A673 (cell line): Measurements from ENCODE around the gene ARHGEF39.

ENCODE experiments used
- EZH2 ChIP-seq: fragments of 200-600 bp; sonication (generic); IDR thresholded peaks from 2 replicates; pipeline ENCODE4 v1.6.1; 2017; ENCODE audit warnings: borderline replicate concordance, low read depth, mild to moderate bottlenecking, mixed read lengths, antibody characterized with exemption, low read length; ENCODE audit not compliant: poor library complexity, severe bottlenecking
- TF ChIP-seq, protein P1 (sequence below): fragments of 300-800, 200-600 bp; sonication (generic); conservative IDR thresholded peaks from 2 replicates; pipeline ENCODE4 v1.5.1; 2017; ENCODE audit warnings: low read depth, mild to moderate bottlenecking, antibody characterized with exemption, low read length, moderate library complexity, mixed read lengths

DNA sequence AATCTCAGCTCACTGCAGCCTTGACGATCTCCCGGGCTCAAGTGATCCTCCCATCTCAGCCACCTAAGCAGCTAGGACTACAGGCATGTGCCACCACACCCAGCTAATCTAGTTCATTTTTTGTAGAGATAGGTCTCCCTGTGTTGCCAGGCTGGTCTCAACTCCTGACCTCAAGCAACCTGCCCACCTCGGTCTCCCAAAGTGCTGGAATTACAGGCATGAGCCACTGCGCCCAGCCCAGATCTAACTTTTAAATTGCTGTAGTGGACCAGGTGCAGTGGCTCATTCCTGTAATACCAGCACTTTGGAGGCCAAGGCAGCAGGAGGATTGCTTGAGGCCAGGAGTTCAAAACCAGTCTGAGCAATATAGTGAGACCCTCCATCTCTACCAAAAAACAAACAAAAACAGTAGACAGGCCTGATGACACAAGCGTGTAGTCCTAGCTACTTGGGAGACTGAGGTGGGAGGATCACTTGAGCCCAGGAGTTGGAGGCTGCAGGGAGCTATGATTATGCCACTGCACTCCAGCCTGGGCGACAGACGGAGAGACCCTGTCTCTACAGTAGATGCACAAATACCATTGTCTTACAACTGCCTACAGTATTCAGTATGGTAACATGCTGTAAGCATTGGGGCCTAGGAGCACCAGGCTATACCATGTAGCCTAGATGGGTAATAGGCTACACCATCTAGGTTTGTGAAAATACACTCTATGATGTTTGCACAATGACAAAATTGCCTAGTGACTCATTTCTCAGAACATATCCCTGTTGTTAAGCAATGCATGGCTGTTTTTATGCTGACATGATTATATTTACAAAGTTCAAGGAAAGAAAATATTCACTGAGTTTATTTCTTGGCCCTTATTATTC, 12.8 kb downstream of the ARHGEF39 start:
- TF ChIP-seq, protein P1, sequence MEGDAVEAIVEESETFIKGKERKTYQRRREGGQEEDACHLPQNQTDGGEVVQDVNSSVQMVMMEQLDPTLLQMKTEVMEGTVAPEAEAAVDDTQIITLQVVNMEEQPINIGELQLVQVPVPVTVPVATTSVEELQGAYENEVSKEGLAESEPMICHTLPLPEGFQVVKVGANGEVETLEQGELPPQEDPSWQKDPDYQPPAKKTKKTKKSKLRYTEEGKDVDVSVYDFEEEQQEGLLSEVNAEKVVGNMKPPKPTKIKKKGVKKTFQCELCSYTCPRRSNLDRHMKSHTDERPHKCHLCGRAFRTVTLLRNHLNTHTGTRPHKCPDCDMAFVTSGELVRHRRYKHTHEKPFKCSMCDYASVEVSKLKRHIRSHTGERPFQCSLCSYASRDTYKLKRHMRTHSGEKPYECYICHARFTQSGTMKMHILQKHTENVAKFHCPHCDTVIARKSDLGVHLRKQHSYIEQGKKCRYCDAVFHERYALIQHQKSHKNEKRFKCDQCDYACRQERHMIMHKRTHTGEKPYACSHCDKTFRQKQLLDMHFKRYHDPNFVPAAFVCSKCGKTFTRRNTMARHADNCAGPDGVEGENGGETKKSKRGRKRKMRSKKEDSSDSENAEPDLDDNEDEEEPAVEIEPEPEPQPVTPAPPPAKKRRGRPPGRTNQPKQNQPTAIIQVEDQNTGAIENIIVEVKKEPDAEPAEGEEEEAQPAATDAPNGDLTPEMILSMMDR = no peak
- no peak for TF ChIP-seq EZH2
